Neural cell (in vitro differentiated cells): ENCODE measurements around the gene MYOD1.

ENCODE experiments used
- EP300 ChIP-seq: fragments of 450-650 bp; conservative IDR thresholded peaks from 2 replicates; pipeline ENCODE4 v1.6.1; 2014; ENCODE audit warnings: antibody characterized with exemption, mild to moderate bottlenecking, moderate library complexity; ENCODE audit not compliant: poor library complexity, severe bottlenecking
- EZH2 ChIP-seq: fragments of 200-600, 300-800 bp; shearing (Covaris generic), sonication (generic); IDR thresholded peaks from 2 replicates; pipeline ENCODE4 v1.6.1; 2014; ENCODE audit warnings: antibody characterized with exemption, low read length, borderline replicate concordance, mild to moderate bottlenecking; ENCODE audit not compliant: insufficient read depth, poor library complexity, severe bottlenecking
- MXI1 ChIP-seq: fragments of 450-650 bp; conservative IDR thresholded peaks from 2 replicates; pipeline ENCODE4 v1.6.1; 2014; ENCODE audit warnings: antibody characterized with exemption, mild to moderate bottlenecking; ENCODE audit not compliant: poor library complexity, severe bottlenecking
- POLR2AphosphoS5 ChIP-seq: IDR thresholded peaks from 2 replicates; pipeline ENCODE4 v1.6.1; 2012
- RAD21 ChIP-seq: fragments of 450-650 bp; conservative IDR thresholded peaks from 2 replicates; pipeline ENCODE4 v1.6.1; 2014; ENCODE audit warnings: antibody characterized with exemption, mild to moderate bottlenecking, moderate library complexity
- SMC3 ChIP-seq: fragments of 450-650 bp; conservative IDR thresholded peaks from 2 replicates; pipeline ENCODE4 v1.6.1; 2014; ENCODE audit warnings: antibody characterized with exemption, mild to moderate bottlenecking, moderate library complexity; ENCODE audit not compliant: poor library complexity
- TAF1 ChIP-seq: IDR thresholded peaks from 2 replicates; pipeline ENCODE4 v1.6.1; 2012; ENCODE audit warnings: low read depth
- TF ChIP-seq, protein P1 (sequence below): fragments of 450-650 bp; IDR thresholded peaks from 2 replicates; pipeline ENCODE4 v1.5.1; 2014; ENCODE audit warnings: antibody characterized with exemption, mild to moderate bottlenecking, moderate library complexity; ENCODE audit not compliant: poor library complexity, severe bottlenecking
- TF ChIP-seq, protein P2 (sequence below): IDR thresholded peaks from 2 replicates; pipeline ENCODE4 v1.6.1; 2012; ENCODE audit warnings: borderline replicate concordance

DNA sequence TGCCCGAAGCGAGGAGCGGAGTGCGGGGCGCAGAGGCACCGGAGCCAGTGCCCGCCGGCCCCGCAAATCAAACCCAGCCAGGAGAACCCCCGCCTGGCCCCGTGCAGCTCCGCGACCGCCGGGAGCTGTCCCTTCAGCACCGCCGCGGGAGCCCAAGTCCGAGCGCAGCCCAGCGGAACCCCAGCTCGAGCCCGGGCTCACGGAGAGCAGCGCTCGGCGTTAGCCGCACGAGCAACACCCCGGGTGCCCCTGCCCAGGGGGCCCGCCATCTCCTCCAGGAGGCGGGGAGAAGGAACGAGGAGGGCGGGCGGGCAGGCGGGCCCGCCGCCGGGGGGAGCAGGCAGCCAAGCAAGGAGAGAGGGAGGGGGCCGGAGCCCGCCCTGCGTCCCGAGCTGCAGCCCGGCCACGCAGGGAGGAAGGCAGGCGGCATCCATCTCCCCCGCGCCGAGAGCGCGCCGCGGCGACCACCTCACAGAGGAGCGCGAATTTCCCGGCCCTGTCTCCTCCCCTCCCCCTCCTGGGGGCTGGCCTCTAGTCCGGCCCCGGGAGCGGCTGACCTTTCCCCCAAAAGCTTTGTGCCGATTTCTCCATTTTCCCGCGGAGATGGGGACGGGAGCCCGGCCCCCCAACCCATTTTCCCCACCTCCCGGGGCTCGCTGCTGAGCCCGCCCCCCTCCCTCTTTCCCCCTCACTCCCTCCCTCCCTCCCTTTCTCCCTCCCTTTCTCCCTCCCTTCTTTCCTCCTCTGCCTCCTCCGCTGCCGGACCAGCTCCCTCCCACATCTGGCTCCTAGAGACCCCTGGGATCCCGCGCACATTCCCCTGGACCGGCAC, 15.8 kb downstream of the MYOD1 start:
- TF ChIP-seq, protein P1, sequence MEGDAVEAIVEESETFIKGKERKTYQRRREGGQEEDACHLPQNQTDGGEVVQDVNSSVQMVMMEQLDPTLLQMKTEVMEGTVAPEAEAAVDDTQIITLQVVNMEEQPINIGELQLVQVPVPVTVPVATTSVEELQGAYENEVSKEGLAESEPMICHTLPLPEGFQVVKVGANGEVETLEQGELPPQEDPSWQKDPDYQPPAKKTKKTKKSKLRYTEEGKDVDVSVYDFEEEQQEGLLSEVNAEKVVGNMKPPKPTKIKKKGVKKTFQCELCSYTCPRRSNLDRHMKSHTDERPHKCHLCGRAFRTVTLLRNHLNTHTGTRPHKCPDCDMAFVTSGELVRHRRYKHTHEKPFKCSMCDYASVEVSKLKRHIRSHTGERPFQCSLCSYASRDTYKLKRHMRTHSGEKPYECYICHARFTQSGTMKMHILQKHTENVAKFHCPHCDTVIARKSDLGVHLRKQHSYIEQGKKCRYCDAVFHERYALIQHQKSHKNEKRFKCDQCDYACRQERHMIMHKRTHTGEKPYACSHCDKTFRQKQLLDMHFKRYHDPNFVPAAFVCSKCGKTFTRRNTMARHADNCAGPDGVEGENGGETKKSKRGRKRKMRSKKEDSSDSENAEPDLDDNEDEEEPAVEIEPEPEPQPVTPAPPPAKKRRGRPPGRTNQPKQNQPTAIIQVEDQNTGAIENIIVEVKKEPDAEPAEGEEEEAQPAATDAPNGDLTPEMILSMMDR, result no peak
- TF ChIP-seq EZH2 (no peak), TAF1 (no peak), EP300 (no peak), MXI1 (peak; percentile 11), POLR2AphosphoS5 (no peak), RAD21 (no peak), SMC3 (no peak)
- TF ChIP-seq, protein P2, sequence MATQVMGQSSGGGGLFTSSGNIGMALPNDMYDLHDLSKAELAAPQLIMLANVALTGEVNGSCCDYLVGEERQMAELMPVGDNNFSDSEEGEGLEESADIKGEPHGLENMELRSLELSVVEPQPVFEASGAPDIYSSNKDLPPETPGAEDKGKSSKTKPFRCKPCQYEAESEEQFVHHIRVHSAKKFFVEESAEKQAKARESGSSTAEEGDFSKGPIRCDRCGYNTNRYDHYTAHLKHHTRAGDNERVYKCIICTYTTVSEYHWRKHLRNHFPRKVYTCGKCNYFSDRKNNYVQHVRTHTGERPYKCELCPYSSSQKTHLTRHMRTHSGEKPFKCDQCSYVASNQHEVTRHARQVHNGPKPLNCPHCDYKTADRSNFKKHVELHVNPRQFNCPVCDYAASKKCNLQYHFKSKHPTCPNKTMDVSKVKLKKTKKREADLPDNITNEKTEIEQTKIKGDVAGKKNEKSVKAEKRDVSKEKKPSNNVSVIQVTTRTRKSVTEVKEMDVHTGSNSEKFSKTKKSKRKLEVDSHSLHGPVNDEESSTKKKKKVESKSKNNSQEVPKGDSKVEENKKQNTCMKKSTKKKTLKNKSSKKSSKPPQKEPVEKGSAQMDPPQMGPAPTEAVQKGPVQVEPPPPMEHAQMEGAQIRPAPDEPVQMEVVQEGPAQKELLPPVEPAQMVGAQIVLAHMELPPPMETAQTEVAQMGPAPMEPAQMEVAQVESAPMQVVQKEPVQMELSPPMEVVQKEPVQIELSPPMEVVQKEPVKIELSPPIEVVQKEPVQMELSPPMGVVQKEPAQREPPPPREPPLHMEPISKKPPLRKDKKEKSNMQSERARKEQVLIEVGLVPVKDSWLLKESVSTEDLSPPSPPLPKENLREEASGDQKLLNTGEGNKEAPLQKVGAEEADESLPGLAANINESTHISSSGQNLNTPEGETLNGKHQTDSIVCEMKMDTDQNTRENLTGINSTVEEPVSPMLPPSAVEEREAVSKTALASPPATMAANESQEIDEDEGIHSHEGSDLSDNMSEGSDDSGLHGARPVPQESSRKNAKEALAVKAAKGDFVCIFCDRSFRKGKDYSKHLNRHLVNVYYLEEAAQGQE, result no peak
